Smooth muscle cell (in vitro differentiated cells): ENCODE measurements around the gene ACVR2A. TPM values are rescaled to one million over a fixed set of nuclear protein-coding genes. Genes with fewer than 3 reads are reported as not detected.

ENCODE experiments used
- DNase-seq: peaks from one replicate; lab custom pipeline; 2025; ENCODE audit not compliant: unreplicated experiment; lab: John Stamatoyannopoulos, UW
- H2AFZ ChIP-seq: fragments of 200-600 bp; sonication (generic); 2 replicates; pipeline ENCODE4 v1.6.0; 2016; ENCODE audit warnings: antibody characterized with exemption, low read depth, mild to moderate bottlenecking
- H3F3A ChIP-seq: fragments of 200-600 bp; sonication (generic); 2 replicates; pipeline ENCODE4 v1.6.0; 2017; ENCODE audit warnings: antibody characterized with exemption, low read depth
- H3K27ac ChIP-seq: fragments of 200-600 bp; sonication (generic); 2 replicates; pipeline ENCODE4 v1.5.1; 2016; ENCODE audit warnings: low read depth, mild to moderate bottlenecking
- H3K27me3 ChIP-seq: fragments of 200-600 bp; sonication (generic); 2 replicates; pipeline ENCODE4 v1.6.1; 2016; ENCODE audit warnings: low read depth, mild to moderate bottlenecking
- H3K36me3 ChIP-seq: fragments of 200-600 bp; sonication (generic); 2 replicates; pipeline ENCODE4 v1.5.1; 2016; ENCODE audit warnings: low read depth
- H3K4me1 ChIP-seq: fragments of 200-600 bp; sonication (generic); 2 replicates; pipeline ENCODE4 v1.5.1; 2016; ENCODE audit warnings: low read depth
- H3K4me2 ChIP-seq: fragments of 200-600 bp; sonication (generic); 2 replicates; pipeline ENCODE4 v1.6.0; 2016; ENCODE audit warnings: mild to moderate bottlenecking
- H3K4me3 ChIP-seq: fragments of 200-600 bp; sonication (generic); 2 replicates; pipeline ENCODE4 v1.5.1; 2016; ENCODE audit warnings: mild to moderate bottlenecking
- H3K79me2 ChIP-seq: fragments of 200-600 bp; sonication (generic); 2 replicates; pipeline ENCODE4 v1.6.0; 2016; ENCODE audit warnings: low read depth, mild to moderate bottlenecking
- H3K9ac ChIP-seq: fragments of 200-600 bp; sonication (generic); 2 replicates; pipeline ENCODE4 v1.6.0; 2016; ENCODE audit warnings: low read depth
- H3K9me3 ChIP-seq: fragments of 200-600 bp; sonication (generic); replicated peaks from 2 replicates; pipeline ENCODE4 v1.5.1; 2016; ENCODE audit warnings: low read depth
- H4K20me1 ChIP-seq: fragments of 200-600 bp; sonication (generic); 2 replicates; pipeline ENCODE4 v1.6.0; 2016; ENCODE audit warnings: low read depth
- WGBS: methylation state at CpG from one replicate; pipeline ENCODE4 v1.1.7; 2016; ENCODE audit warnings: low lambda C conversion rate; 5-methylcytosine and 5-hydroxymethylcytosine counted together
- polyA plus RNA-seq: library from polyadenylated mRNA; unstranded; fragments of >200 nt; fragmentation: Nextera tagmentation; extraction: Ambion mirVana; gene quantifications from 2 replicates; pipeline ENCODE4 v1.2.1, GENCODE V29; 2016
- total RNA-seq: library from RNA; depleted of rRNA; stranded (reverse); fragments of >200 nt; gene quantifications from 2 replicates; pipeline ENCODE4 v1.2.3, GENCODE V29; 2014
- TF ChIP-seq, protein P1 (sequence below): fragments of 200-600 bp; sonication (generic); IDR thresholded peaks from 2 replicates; pipeline ENCODE4 v1.5.1; 2017; ENCODE audit warnings: borderline replicate concordance, mild to moderate bottlenecking, antibody characterized with exemption; ENCODE audit not compliant: insufficient read depth, poor library complexity, severe bottlenecking

ACVR2A gene
- total and polyA plus RNA-seq, 2 experiments from 2014 or later, result 12.4 to 39.7 TPM

GRCh38 chr2:147923846-147924245, 79.0 kb downstream of the ACVR2A start:
- TF ChIP-seq, protein P1, sequence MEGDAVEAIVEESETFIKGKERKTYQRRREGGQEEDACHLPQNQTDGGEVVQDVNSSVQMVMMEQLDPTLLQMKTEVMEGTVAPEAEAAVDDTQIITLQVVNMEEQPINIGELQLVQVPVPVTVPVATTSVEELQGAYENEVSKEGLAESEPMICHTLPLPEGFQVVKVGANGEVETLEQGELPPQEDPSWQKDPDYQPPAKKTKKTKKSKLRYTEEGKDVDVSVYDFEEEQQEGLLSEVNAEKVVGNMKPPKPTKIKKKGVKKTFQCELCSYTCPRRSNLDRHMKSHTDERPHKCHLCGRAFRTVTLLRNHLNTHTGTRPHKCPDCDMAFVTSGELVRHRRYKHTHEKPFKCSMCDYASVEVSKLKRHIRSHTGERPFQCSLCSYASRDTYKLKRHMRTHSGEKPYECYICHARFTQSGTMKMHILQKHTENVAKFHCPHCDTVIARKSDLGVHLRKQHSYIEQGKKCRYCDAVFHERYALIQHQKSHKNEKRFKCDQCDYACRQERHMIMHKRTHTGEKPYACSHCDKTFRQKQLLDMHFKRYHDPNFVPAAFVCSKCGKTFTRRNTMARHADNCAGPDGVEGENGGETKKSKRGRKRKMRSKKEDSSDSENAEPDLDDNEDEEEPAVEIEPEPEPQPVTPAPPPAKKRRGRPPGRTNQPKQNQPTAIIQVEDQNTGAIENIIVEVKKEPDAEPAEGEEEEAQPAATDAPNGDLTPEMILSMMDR, result no peak
- H3K36me3 ChIP-seq, result peaks cover 12% of the 10 kb centered on the region
- DNase-seq, result no peak

GRCh38 chr2:147924647-147925046, 79.8 kb downstream of the ACVR2A start:
- WGBS, result 93% methylated on average over 3 of the region's 3 CpGs
- peaks cover 8% of the 10 kb centered on the region for H3K36me3 ChIP-seq
- no peak overlapping the region for H3K4me2 ChIP-seq
- TF ChIP-seq, protein P1, result no peak
- DNase-seq, result no peak
- no peaks in the 10 kb centered on the region for H3K4me1 ChIP-seq
- H3K27me3 ChIP-seq, result no peaks in the 10 kb centered on the region
- no peaks in the 10 kb centered on the region for H3K9me3 ChIP-seq
- H3K4me3 ChIP-seq, result no peak overlapping the region
- H4K20me1 ChIP-seq, result no peaks in the 10 kb centered on the region
- H3K27ac ChIP-seq, result no peak overlapping the region
- no peak overlapping the region for H2AFZ ChIP-seq
- H3F3A ChIP-seq, result no peaks in the 10 kb centered on the region
- no peak overlapping the region for H3K9ac ChIP-seq
- H3K79me2 ChIP-seq, result no peaks in the 10 kb centered on the region

More at GRCh38 chr2:147923846-147924245, 79.0 kb downstream of the ACVR2A start:
- Histone ChIP-seq H3K4me1 (no peaks in the 10 kb centered on the region), H3F3A (no peaks in the 10 kb centered on the region), H3K9ac (no peak overlapping the region), H3K27ac (no peak overlapping the region), H3K9me3 (no peaks in the 10 kb centered on the region), H4K20me1 (no peaks in the 10 kb centered on the region), H2AFZ (no peak overlapping the region), H3K79me2 (no peaks in the 10 kb centered on the region), H3K4me3 (no peak overlapping the region), H3K27me3 (no peaks in the 10 kb centered on the region), H3K4me2 (no peak overlapping the region)
- WGBS, result 94% methylated on average over 3 of the region's 3 CpGs

DNA sequence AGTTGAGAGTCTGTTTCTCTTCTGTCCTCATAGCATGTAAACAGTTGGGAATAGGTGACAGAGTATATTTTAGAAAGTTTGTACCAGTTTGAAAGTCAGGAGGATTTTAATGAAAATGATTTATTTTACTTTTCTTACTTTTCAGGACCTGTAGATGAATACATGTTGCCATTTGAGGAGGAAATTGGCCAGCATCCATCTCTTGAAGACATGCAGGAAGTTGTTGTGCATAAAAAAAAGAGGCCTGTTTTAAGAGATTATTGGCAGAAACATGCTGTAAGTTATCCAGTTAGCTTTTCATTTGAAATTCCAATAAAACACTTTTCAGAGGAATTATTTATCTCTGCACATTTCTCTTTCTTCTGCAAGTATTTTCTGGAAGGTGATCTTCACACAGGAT, 81.1 kb downstream of the ACVR2A start:
- H3K4me3 ChIP-seq, result no peak overlapping the region
- no peaks in the 10 kb centered on the region for H3K4me1 ChIP-seq
- H3F3A ChIP-seq, result no peaks in the 10 kb centered on the region
- peaks cover 5% of the 10 kb centered on the region for H3K36me3 ChIP-seq
- H2AFZ ChIP-seq, result no peak overlapping the region
- H4K20me1 ChIP-seq, result no peaks in the 10 kb centered on the region
- H3K79me2 ChIP-seq, result no peaks in the 10 kb centered on the region
- no peaks in the 10 kb centered on the region for H3K27me3 ChIP-seq
- TF ChIP-seq, protein P1, result no peak
- no peak overlapping the region for H3K27ac ChIP-seq
- no peak overlapping the region for H3K9ac ChIP-seq
- H3K4me2 ChIP-seq, result no peak overlapping the region
- no peak for DNase-seq
- H3K9me3 ChIP-seq, result no peaks in the 10 kb centered on the region

- H2AFZ ChIP-seq, result no peak overlapping the region
- no peak overlapping the region for H3K9ac ChIP-seq
- H3K36me3 ChIP-seq, result peaks cover 5% of the 10 kb centered on the region
- H4K20me1 ChIP-seq, result no peaks in the 10 kb centered on the region
- no peaks in the 10 kb centered on the region for H3K27me3 ChIP-seq
- no peaks in the 10 kb centered on the region for H3F3A ChIP-seq
- no peaks in the 10 kb centered on the region for H3K4me1 ChIP-seq
- H3K4me3 ChIP-seq, result no peak overlapping the region
- TF ChIP-seq, protein P1, result no peak
- 89% methylated on average over 4 of the region's 4 CpGs for WGBS
- H3K4me2 ChIP-seq, result no peak overlapping the region
- no peak for DNase-seq
- no peaks in the 10 kb centered on the region for H3K9me3 ChIP-seq
- H3K27ac ChIP-seq, result no peak overlapping the region
- no peaks in the 10 kb centered on the region for H3K79me2 ChIP-seq
These were observed 82.3 kb downstream of the ACVR2A start for GRCh38 chr2:147927053-147927588.
